Subcutaneous abdominal adipose tissue (tissue), 5 donors: ENCODE data around the gene KCNJ3.
"Not testable (repeated sequence)": the region's sequence is repeated elsewhere in the genome, so short reads cannot be mapped to it uniquely, and the experiment has no call there.

Experiments
- H3K27ac ChIP-seq: one replicate; pipeline ENCODE4 v1.7.0; 2013; ENCODE audit warnings: low read depth, mild to moderate bottlenecking, inconsistent platforms, low read length, moderate library complexity
- H3K27me3 ChIP-seq, 5 donors: one replicate each; pipeline ENCODE4 v1.7.0; 2013; ENCODE audit warnings: low read length in 5 of 5, inconsistent platforms in 1 of 5; ENCODE audit not compliant: control insufficient read depth in 5 of 5, insufficient read depth in 4 of 5
- H3K36me3 ChIP-seq, 5 donors: one replicate each; pipeline ENCODE4 v1.7.0; 2013; ENCODE audit warnings: low read length in 5 of 5; ENCODE audit not compliant: control insufficient read depth in 5 of 5, insufficient read depth in 5 of 5
- H3K4me1 ChIP-seq, 5 donors: one replicate each; pipeline ENCODE4 v1.7.0; 2013; ENCODE audit warnings: low read length in 5 of 5, mild to moderate bottlenecking in 3 of 5, moderate library complexity in 1 of 5; ENCODE audit not compliant: control insufficient read depth in 5 of 5, insufficient read depth in 5 of 5
- H3K4me3 ChIP-seq, 5 donors: one replicate each; pipeline ENCODE4 v1.7.0; 2013; ENCODE audit warnings: low read length in 5 of 5, low read depth in 1 of 5
- H3K9ac ChIP-seq, 5 donors: one replicate each; pipeline ENCODE4 v1.7.0; 2013; ENCODE audit warnings: low read length in 5 of 5, mild to moderate bottlenecking in 4 of 5, moderate library complexity in 3 of 5
- H3K9me3 ChIP-seq, 5 donors: one replicate each; pipeline ENCODE4 v1.7.0; 2013; ENCODE audit warnings: low read length in 5 of 5; ENCODE audit not compliant: control insufficient read depth in 5 of 5
- donor health status: healthy.
- donor health status: healthy.
- donor health status: healthy.
- donor health status: healthy.
- donor health status: healthy.

KCNJ3 gene

DNA sequence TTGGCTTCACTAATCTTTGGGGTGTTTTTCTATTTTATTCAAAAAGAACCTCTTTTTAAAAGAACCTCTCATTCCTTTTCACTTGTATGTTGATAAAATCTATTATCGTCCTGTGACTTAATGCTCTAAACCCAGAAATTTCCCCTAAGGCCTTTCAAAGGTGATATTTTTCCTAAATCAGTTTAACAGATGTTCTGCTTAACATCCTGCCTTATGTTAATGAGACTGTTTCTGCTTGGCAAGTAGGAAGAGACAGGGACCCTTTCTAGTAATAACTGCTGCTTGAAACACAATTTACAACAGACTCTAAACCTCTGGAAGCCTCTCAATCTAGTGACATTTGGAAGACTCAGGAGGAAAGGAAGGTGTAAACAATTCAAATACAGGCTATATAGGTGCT, 128.8 kb downstream of the KCNJ3 start:
- no peak overlapping the region for H3K9ac ChIP-seq
- H3K27ac ChIP-seq, result no peak overlapping the region
- no peaks in the 10 kb centered on the region for H3K4me1 ChIP-seq
- no peak overlapping the region for H3K4me3 ChIP-seq
- no peaks in the 10 kb centered on the region for H3K36me3 ChIP-seq
- H3K27me3 ChIP-seq, result no peaks in the 10 kb centered on the region
- H3K9me3 ChIP-seq, result no peaks in the 10 kb centered on the region

GRCh38 chr2:154832711-154833110, 134.2 kb downstream of the KCNJ3 start:
- no peaks in the 10 kb centered on the region for H3K27me3 ChIP-seq
- no peaks in the 10 kb centered on the region for H3K9me3 ChIP-seq
- no peak overlapping the region for H3K27ac ChIP-seq

GRCh38 chr2:154836632-154837031, 138.1 kb downstream of the KCNJ3 start:
- Histone ChIP-seq H3K27me3 (no peaks in the 10 kb centered on the region), H3K4me1 (no peaks in the 10 kb centered on the region), H3K4me3 (no peak overlapping the region), H3K9me3 (no peaks in the 10 kb centered on the region), H3K27ac (no peak overlapping the region), H3K9ac (no peak overlapping the region), H3K36me3 (no peaks in the 10 kb centered on the region)

More at GRCh38 chr2:154832711-154833110, 134.2 kb downstream of the KCNJ3 start:
- H3K9ac ChIP-seq, result no peak overlapping the region
- no peaks in the 10 kb centered on the region for H3K4me1 ChIP-seq
- H3K4me3 ChIP-seq, result no peak overlapping the region
- H3K36me3 ChIP-seq, result no peaks in the 10 kb centered on the region

DNA sequence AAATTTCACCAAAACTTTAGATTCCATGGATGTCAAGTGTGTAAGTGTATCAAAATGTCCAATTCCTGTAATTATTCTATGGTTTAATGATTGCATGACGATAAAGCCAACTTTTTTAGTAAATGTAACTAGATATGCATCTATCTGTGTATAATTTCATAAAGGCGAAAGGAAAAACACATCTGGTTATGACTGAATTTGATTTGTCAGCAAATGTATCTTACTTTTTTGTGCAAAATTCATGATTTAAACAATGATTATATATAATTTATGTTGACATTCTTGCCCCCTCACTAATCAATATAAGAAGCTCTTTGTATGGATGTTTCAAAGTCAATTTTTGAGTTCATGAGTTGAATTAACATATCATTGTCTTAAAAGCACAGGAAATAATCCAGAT, 138.5 kb downstream of the KCNJ3 start:
- H3K27ac ChIP-seq, result no peak overlapping the region

GRCh38 chr2:154844513-154844912, 146.0 kb downstream of the KCNJ3 start:
- no peaks in the 10 kb centered on the region for H3K36me3 ChIP-seq
- no peaks in the 10 kb centered on the region for H3K27me3 ChIP-seq
- H3K9ac ChIP-seq, result no peak overlapping the region
- H3K4me1 ChIP-seq, result no peaks in the 10 kb centered on the region
- no peak overlapping the region for H3K27ac ChIP-seq
- H3K9me3 ChIP-seq, result no peaks in the 10 kb centered on the region
- no peak overlapping the region for H3K4me3 ChIP-seq

More for the DNA sequence above, 138.5 kb downstream of the KCNJ3 start:
- Histone ChIP-seq H3K4me3 (no peak overlapping the region), H3K27me3 (no peaks in the 10 kb centered on the region), H3K9me3 (no peaks in the 10 kb centered on the region), H3K4me1 (no peaks in the 10 kb centered on the region), H3K36me3 (no peaks in the 10 kb centered on the region), H3K9ac (no peak overlapping the region)

DNA sequence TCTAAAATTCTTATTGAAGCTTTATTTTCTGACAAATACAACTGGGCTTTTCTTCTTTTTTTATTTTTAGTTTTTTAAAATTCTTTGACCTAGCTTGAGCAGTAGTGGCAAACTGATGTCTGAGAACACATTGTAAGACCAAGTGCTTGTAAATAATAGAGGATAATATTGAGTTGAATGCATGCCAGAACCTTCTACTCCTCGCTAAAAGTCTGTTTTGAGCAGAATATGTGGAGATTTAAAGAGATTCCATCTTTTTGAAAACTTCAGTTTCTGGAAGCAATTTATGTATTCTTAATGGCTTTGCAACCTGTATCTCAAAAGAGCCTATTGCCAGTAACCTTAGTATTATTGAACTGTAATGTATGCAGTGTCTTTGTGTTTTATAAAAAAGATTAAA, 148.3 kb downstream of the KCNJ3 start:
- H3K9me3 ChIP-seq, result no peaks in the 10 kb centered on the region
- no peak overlapping the region for H3K9ac ChIP-seq
- H3K27ac ChIP-seq, result no peak overlapping the region
- H3K36me3 ChIP-seq, result no peaks in the 10 kb centered on the region
- H3K4me3 ChIP-seq, result no peak overlapping the region
- H3K4me1 ChIP-seq, result no peaks in the 10 kb centered on the region
- no peaks in the 10 kb centered on the region for H3K27me3 ChIP-seq

GRCh38 chr2:154849482-154849881, 151.0 kb downstream of the KCNJ3 start:
- Histone ChIP-seq H3K27me3 (no peaks in the 10 kb centered on the region), H3K9me3 (no peaks in the 10 kb centered on the region), H3K9ac (no peak overlapping the region), H3K27ac (no peak overlapping the region), H3K4me1 (no peaks in the 10 kb centered on the region), H3K4me3 (no peak overlapping the region), H3K36me3 (no peaks in the 10 kb centered on the region)

GRCh38 chr2:154850532-154850931, 152.0 kb downstream of the KCNJ3 start:
- H3K4me3 ChIP-seq, result no peak overlapping the region
- H3K4me1 ChIP-seq, result no peaks in the 10 kb centered on the region
- H3K36me3 ChIP-seq, result no peaks in the 10 kb centered on the region
- no peaks in the 10 kb centered on the region for H3K9me3 ChIP-seq
- H3K27me3 ChIP-seq, result no peaks in the 10 kb centered on the region
- H3K27ac ChIP-seq, result no peak overlapping the region
- no peak overlapping the region for H3K9ac ChIP-seq

DNA sequence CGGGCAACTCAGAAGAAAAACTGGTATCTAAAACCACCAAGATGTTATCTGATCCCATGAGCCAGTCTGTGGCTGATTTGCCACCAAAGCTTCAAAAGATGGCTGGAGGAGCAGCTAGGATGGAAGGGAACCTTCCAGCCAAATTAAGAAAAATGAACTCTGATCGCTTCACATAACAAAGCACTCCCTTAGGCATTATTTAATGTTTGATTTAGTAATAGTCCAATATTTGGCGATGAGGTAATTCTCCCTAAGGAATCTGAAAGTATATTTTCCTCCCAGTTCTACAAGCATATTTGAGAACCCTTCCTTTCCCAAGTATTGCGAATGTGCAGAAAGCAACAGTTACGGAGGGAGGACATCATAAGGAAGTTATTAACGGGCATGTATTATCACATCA, 156.6 kb downstream of the KCNJ3 start:
- H3K4me3 ChIP-seq, result no peak overlapping the region
- H3K9me3 ChIP-seq, result no peaks in the 10 kb centered on the region
- no peak overlapping the region for H3K9ac ChIP-seq
- no peaks in the 10 kb centered on the region for H3K36me3 ChIP-seq
- no peaks in the 10 kb centered on the region for H3K27me3 ChIP-seq
- H3K4me1 ChIP-seq, result no peaks in the 10 kb centered on the region
- H3K27ac ChIP-seq, result no peak overlapping the region

DNA sequence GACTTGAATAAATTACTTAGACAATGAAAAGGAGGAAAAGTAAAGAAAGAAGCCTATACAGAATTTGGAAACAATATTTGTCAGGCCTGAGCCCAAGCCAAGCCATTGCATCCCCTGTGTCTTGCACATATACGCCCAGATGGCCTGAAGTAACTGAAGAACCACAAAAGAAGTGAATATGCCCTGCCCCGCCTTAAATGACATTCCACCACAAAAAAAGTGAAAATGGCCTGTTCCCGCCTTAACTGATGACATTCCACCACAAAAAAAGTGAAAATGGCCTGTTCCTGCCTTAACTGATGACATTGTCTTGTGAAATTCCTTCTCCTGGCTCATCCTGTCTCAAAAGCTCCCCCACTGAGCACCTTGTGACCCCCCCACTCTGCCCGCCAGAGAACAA, 168.7 kb downstream of the KCNJ3 start:
- H3K9ac ChIP-seq, H3K27ac ChIP-seq, H3K36me3 ChIP-seq, H3K4me1 ChIP-seq, H3K9me3 ChIP-seq, H3K27me3 ChIP-seq, H3K4me3 ChIP-seq: not testable (repeated sequence)

DNA sequence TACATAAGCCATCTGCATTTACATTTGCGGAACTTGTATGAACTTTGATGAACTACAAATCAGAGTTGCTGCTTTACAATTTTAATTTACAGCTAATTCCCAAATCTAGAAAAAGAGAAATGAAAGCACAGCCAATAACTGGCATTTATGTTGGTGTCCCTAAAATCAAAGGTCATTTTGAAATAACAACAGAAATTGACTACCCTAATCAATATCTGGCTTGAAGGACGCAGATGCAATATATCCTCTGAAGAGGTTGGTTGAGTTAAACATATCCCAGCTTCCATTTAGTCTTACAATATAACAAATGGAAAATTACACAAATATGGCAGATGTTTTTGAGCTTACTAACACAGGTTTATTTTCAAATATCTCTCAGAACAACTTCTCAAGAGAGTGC, 177.5 kb downstream of the KCNJ3 start:
- Histone ChIP-seq H3K4me1 (no peaks in the 10 kb centered on the region), H3K27me3 (no peaks in the 10 kb centered on the region), H3K27ac (no peak overlapping the region), H3K9ac (no peak overlapping the region), H3K36me3 (no peaks in the 10 kb centered on the region), H3K4me3 (no peak overlapping the region), H3K9me3 (no peaks in the 10 kb centered on the region)
